NCI-H2171 treated with DMSO at 0.1 percent for 48 hours (cell line): ENCODE measurements around the gene CD101.

Source experiments
- DNase-seq: peaks from one replicate; lab custom pipeline; 2025; lab: John Stamatoyannopoulos, UW

CD101 gene

GRCh38 chr1:117017062-117017461, 15.5 kb downstream of the CD101 start:
- DNase-seq, result no peak

- DNase-seq, result peak; percentile 92
These were observed 16.1 kb downstream of the CD101 start for GRCh38 chr1:117017648-117018047.

GRCh38 chr1:117020526-117021156, 19.1 kb downstream of the CD101 start:
- DNase-seq, result no peak

GRCh38 chr1:117022114-117022513, 20.6 kb downstream of the CD101 start:
- DNase-seq, result peak; percentile 35

- DNase-seq, result no peak
These were observed 24.0 kb downstream of the CD101 start for GRCh38 chr1:117025568-117025967.

- DNase-seq, result no peak
These were observed 24.8 kb downstream of the CD101 start for GRCh38 chr1:117026361-117026760.

GRCh38 chr1:117029685-117030084, 28.1 kb downstream of the CD101 start:
- DNase-seq, result no peak

GRCh38 chr1:117030271-117030877, 28.8 kb downstream of the CD101 start:
- DNase-seq, result peak; percentile 82

GRCh38 chr1:117032266-117032665, 30.7 kb downstream of the CD101 start:
- no peak for DNase-seq

- no peak for DNase-seq
These were observed 31.4 kb downstream of the CD101 start for GRCh38 chr1:117032681-117033539.

GRCh38 chr1:117033772-117034171, 32.2 kb downstream of the CD101 start:
- DNase-seq, result no peak

- no peak for DNase-seq
These were observed 33.3 kb downstream of the CD101 start for GRCh38 chr1:117034791-117035290.

GRCh38 chr1:117036018-117036461, 34.5 kb downstream of the CD101 start:
- no peak for DNase-seq

GRCh38 chr1:117037802-117038201, 36.2 kb downstream of the CD101 start:
- DNase-seq, result no peak

- no peak for DNase-seq
These were observed 36.7 kb downstream of the CD101 start for GRCh38 chr1:117038236-117038635.

GRCh38 chr1:117044217-117044616, 42.7 kb downstream of the CD101 start:
- no peak for DNase-seq

GRCh38 chr1:117045644-117046043, 44.1 kb downstream of the CD101 start:
- DNase-seq, result peak; percentile 90

- peak; percentile 30 for DNase-seq
These were observed 45.2 kb downstream of the CD101 start for GRCh38 chr1:117046781-117047180.

- no peak for DNase-seq
These were observed 45.7 kb downstream of the CD101 start for GRCh38 chr1:117047271-117047670.

GRCh38 chr1:117049857-117050256, 48.3 kb downstream of the CD101 start:
- DNase-seq, result no peak

- DNase-seq, result no peak
These were observed 49.9 kb downstream of the CD101 start for GRCh38 chr1:117051224-117052064.

GRCh38 chr1:117054068-117054467, 52.5 kb downstream of the CD101 start:
- no peak for DNase-seq
